Stimulated activated CD4-positive, alpha-beta T cell treated with anti-CD3 and anti-CD28 coated beads, TNF-alpha, amount 100 ng/mL, for 24 hours (primary cell): ENCODE measurements around the gene UGP2.
"Not testable (repeated sequence)": the region's sequence is repeated elsewhere in the genome, so short reads cannot be mapped to it uniquely, and the experiment has no call there.

ENCODE experiments used
- DNase-seq, 3 experiments: peaks; one replicate each; pipeline ENCODE4 v3.0.0-alpha.2; 2020; ENCODE audit warnings: low read depth in 3 of 3

UGP2 gene

DNA sequence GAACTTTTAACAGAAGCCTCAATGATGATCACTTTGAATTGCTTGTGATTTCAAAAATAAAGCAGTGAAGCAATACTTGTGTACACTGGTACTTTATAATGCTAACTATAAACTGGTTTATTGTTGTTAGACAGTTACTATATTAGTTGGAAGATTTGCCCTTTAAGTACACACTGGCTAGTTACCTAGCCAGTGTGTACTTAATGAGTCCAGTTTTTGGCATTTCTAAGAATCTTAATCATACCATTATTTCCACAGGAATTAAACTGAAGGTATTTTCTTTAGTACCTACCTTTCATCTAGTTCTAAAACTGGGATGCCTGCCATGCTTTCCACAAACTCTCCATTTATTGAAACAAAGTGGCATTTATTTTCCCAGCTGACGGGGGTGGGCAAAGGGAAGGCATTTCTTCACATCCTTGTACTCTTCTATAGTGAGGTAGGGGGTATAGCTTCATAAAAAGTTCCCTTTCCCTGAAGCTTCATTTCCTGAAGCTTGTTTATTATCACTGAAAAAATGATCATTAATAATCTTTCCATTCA is 49.9 kb downstream of the UGP2 start:
- no peak for DNase-seq

GRCh38 chr2:63893163-63893562 is 51.5 kb downstream of the UGP2 start:
- no peak for DNase-seq

DNA sequence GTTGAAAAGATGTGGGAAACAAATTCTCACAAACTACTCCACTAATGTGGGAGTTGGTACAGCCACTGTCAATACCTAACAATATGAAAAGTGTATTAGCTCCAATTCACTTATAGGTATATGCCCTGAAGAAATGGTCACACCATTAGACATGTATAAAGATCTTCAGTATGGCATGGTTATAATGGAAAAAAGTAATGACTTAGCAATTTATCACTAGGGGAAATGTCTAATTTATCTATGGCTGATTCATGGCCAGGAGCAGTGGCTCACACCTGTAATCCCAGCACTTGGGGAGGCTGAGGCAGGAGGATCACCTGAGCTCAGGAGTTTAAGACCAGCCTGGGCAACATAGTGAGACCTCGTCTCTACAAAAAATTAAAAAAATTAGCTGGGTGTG is 52.5 kb downstream of the UGP2 start:
- no peak for DNase-seq

GRCh38 chr2:63898839-63899238 is 57.1 kb downstream of the UGP2 start:
- DNase-seq, result no peak

GRCh38 chr2:63899639-63900038 is 57.9 kb downstream of the UGP2 start:
- DNase-seq, result no peak

DNA sequence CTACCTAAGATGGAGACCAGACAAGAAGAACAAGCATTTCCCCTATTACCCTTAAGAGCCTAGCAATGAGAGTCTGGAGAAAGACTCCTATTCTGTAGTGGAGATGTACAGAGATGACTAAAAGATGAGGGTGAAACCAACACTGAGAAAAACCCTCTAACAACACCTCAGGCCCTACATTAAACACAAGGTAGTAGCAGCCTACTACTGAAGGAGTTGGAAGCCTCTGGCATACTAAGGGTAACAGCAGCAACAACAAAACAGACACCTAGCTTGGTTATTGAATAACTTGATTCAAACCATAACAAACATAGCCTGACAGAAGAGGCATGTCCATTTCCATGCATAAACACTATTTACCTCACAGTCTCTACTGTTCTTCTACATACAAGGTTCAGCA is 60.5 kb downstream of the UGP2 start:
- no peak for DNase-seq

- DNase-seq, result no peak
Measured at GRCh38 chr2:63903003-63903402, 61.3 kb downstream of the UGP2 start.

DNA sequence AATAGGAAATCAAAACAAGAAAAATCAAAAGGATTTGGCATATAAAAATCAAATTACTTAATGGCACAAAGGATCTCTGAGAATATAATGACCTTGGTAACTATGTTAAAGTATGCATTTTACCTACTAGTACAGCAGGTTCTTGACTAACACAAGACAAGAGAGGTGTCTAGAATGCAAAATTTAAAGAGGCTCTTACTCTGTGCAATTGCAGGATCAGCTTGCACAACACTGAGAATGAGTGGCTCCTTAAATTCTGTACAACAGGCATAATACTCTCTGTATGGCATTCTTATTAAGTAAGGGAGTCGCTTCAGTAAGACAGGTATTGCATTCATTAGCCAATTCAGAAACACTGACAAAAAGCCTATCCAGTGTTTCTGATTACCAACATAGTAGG is 72.6 kb downstream of the UGP2 start:
- DNase-seq, result no peak

DNA sequence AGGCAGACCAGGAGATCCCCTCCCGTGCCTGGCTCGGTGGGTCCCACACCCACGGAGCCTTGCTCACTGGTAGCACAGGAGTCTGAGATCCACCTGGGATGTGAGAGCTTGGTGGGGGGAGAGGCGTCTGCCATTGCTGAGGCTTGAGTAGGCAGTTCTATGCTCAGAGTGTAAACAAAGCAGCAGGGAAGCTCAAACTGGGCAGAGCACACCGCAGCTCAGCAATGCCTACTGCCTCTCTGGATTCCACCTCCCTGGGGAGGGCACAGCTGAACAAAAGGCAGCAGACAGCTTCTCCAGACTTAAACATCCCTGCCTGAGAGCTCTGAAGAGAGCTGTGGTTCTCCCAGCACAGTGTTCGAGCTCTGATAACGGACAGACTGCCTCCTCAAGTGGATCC is 85.1 kb downstream of the UGP2 start:
- DNase-seq, result no peak

GRCh38 chr2:63932104-63932503 is 90.4 kb downstream of the UGP2 start:
- not testable (repeated sequence) for DNase-seq
